Mammary epithelial cell (primary cell): ENCODE results near the gene DPH6.

Experiments used
- CTCF ChIP-seq, 2 donors: IDR thresholded peaks in 1 of 2; conservative IDR thresholded peaks in 1 of 2; 2 replicates each; pipeline ENCODE4 v1.5.1; 2011 to 2012; ENCODE audit warnings: inconsistent platforms in 2 of 2, low read length in 2 of 2, mild to moderate bottlenecking in 2 of 2, control low read depth in 1 of 2, low read depth in 1 of 2; ENCODE audit not compliant: insufficient read depth in 1 of 2; ENCODE audit errors: extremely low read depth in 1 of 2
- EZH2 ChIP-seq: IDR thresholded peaks from 2 replicates; pipeline ENCODE4 v1.6.1; 2012; ENCODE audit warnings: low read length, inconsistent platforms, borderline replicate concordance

GRCh38 chr15:35495080-35495479 lies 50.9 kb downstream of the DPH6 start:
- TF ChIP-seq CTCF (conservative IDR thresholded peaks at IDR 0.05 in 1 of 2, IDR thresholded peaks at IDR 0.05 in 1 of 2; ENCODE audit: extremely low read depth in 1 of 2, insufficient read depth in 1 of 2, low read depth in 1 of 2, low read length in 2 of 2): no peak
- TF ChIP-seq EZH2: no peak
